Stimulated activated CD4-positive, alpha-beta T cell treated with anti-CD3 and anti-CD28 coated beads, TNF-alpha, amount 100 ng/mL, for 4 hours (primary cell): ENCODE data around the gene SLC8A1.

ENCODE experiments used
- DNase-seq, 3 experiments: peaks; one replicate each; pipeline ENCODE4 v3.0.0-alpha.2; 2020; ENCODE audit warnings: low read depth in 3 of 3

The SLC8A1 gene

DNA sequence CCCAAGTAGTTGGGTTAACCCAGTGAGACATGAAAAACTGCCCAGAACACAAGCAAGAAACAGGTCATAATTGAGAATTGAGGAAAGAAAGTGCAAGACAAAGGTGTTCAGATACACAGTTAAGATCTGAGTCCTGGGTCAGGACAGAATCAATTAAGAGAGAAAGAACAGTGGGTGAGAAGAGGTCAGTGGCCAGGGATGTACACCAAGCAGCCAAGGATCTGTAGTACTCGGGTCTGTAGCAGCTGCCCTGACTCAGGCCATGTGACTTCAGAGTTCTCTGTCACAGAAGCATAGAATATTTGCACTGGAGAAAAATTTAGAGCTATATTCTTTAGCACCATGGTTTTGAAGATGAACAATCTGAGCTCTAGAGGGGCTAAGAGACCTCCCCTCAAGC is 141.6 kb downstream of the SLC8A1 start:
- no peak for DNase-seq

GRCh38 chr2:40304340-40304739 is 147.6 kb downstream of the SLC8A1 start:
- no peak for DNase-seq

DNA sequence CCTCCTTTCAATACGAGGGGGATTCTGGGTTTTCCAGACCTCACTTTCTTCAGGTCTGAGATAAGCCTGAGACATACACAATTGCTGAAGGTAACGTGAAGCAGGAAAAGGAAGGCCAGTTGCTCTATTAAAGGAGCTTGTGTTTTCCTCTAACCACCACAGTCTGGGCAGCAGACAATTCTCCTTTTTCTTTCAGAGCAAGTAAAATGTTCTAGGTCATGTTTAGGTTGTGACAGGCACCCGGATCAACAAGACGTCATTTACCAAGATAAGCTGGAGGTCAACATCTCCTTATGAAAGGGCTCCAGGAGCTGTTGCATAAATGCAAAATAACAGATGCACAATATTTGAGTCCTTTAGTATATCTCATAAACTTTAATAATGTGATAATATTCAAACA is 148.1 kb downstream of the SLC8A1 start:
- no peak for DNase-seq

- no peak for DNase-seq
Measured at GRCh38 chr2:40302751-40303325, 149.1 kb downstream of the SLC8A1 start.

DNA sequence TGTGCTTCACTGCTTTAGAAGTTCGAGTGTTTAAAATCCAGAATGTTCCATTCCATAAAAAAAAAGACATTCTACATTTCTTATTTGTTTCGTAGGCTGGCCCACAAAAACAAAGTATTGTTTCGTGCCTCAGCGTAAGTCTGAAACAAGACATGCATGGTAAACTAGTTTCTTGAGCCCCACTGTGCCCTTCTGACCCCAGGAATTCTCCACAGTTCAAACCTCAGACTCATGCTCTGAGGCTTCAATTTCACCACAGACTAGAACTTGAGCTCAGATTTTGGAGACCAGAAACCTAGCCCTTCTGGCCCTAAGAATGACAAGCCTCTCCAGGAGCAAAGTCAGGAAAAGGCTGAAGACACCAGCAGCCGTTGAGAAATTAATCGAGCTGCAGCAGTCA is 151.5 kb downstream of the SLC8A1 start:
- no peak for DNase-seq

GRCh38 chr2:40299781-40300180 is 152.1 kb downstream of the SLC8A1 start:
- DNase-seq = no peak

GRCh38 chr2:40299173-40299572 is 152.7 kb downstream of the SLC8A1 start:
- no peak for DNase-seq

DNA sequence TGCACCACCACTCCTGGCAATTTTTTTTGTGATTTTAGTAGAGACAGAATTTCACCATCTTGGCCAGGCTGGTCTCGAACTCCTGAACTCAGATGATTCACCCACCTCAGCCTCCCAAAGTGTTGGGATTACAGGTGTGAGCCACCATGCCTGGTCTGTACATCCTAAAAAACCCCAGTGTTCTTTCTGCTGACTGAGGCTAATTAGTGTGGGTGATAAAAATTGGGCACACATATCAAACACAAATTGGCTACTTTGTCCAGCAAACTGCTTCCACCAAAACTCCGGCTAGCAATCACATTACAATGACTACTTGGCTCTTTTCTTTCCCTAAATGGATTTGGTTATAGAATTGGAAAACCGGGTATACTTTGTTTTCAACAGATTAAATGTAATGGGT is 153.9 kb downstream of the SLC8A1 start:
- no peak for DNase-seq

DNA sequence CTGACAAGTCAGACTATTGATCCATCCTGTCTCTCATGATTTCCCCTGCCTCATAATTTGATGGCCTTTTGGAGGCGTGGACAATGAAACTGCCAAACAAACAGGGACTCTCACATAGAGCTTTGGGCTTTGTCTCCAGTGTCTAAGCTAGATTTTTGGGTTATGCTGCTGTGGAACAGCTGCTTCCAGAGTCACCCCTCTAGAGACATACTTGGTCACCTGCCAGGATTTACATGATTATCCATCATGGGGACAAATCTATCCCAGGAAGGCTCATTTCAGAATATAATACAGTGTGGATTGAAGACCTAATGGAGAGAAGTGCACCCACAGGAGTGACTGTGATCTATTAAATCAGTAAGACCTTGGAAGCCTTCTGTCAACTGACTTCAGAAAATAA is 159.6 kb downstream of the SLC8A1 start:
- DNase-seq = no peak

GRCh38 chr2:40289771-40290404 is 162.0 kb downstream of the SLC8A1 start:
- DNase-seq = no peak

GRCh38 chr2:40287773-40288172 is 164.1 kb downstream of the SLC8A1 start:
- no peak for DNase-seq

- no peak for DNase-seq
Measured at GRCh38 chr2:40287195-40287594, 164.7 kb downstream of the SLC8A1 start.

GRCh38 chr2:40286721-40287120 is 165.2 kb downstream of the SLC8A1 start:
- no peak for DNase-seq

GRCh38 chr2:40285391-40285790 is 166.5 kb downstream of the SLC8A1 start:
- no peak for DNase-seq

GRCh38 chr2:40284797-40285196 is 167.1 kb downstream of the SLC8A1 start:
- DNase-seq = no peak

GRCh38 chr2:40283111-40283909 is 168.6 kb downstream of the SLC8A1 start:
- no peak for DNase-seq

GRCh38 chr2:40282428-40282827 is 169.5 kb downstream of the SLC8A1 start:
- no peak for DNase-seq

GRCh38 chr2:40281021-40281940 is 170.6 kb downstream of the SLC8A1 start:
- no peak for DNase-seq

DNA sequence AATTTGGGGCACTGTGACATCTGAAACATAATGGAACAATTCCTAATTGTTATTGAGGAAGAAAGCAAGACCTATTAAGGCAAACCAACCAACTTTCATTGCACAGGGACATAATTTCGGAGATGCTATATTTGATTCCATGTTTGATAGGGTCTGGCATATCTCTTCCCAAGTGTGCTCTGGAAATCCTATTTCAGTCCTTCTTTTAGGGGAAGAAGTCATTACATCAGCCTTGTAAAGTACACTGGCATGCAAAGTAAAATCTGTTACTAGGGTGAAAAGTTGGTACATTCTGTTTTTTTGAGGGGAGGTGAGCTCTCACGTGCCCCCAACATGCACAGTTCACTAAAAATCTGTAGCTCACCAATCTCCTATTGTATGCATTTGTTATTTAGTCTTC is 172.4 kb downstream of the SLC8A1 start:
- no peak for DNase-seq

DNA sequence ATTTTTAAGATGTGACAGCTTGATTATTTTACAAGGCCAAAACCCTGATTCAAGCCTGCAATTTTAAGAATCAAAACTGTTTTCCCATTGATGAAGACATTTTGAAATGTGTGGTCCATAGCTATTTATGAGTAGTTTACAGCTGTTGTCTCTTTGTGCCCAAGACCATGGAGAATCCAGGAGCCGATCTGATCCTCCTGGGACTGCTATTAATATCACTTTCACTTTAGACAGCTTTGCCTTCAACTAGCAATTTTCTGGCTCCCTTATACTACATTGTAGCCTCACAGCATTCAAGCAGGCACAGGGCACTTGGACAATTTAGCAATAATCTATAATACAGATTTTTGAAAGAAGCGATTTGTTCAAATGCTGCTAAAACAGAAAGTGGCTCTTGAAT is 172.9 kb downstream of the SLC8A1 start:
- DNase-seq = no peak

- DNase-seq = no peak
Measured at GRCh38 chr2:40276076-40276475, 175.8 kb downstream of the SLC8A1 start.

DNA sequence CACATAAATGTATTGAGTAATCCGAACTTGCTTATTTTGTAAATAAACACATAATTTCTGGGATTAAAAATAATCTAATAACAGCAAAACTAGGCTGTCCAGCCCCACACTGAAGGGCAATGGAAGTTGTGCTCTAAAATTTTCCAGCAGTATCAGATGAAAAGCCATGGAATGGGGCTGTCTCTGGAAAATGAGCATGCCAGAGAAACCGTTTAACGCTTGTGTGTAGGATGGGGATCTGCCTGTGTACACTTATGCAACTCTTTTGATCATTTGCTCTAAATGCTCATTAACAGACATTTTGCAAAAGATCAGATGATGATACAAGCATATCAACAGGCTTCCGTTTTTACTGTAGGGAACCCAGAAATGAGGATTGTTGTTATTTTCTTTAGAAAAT is 177.6 kb downstream of the SLC8A1 start:
- no peak for DNase-seq
